ENCODE measurements around the gene C11orf91. TPM values are rescaled to one million over a fixed set of nuclear protein-coding genes. Genes with fewer than 3 reads are reported as not detected.

C11orf91 gene
- total and polyA plus RNA-seq, 2 of the 8 experiments (the other 6 are each of a cell fraction or from before 2014, with no cell fraction given) = not detected

GRCh38 chr11:33703788-33704187 is 3.2 kb upstream of the C11orf91 start:
- H3K4me3 ChIP-seq (ENCODE audit: extremely low read depth in 1 of 4, insufficient read depth in 2 of 4, low read depth in 3 of 4, low read length in 4 of 4) = no peak overlapping the region
- no peaks in the 10 kb centered on the region for H4K20me1 ChIP-seq (replicated peaks in 1 of 2; ENCODE audit: control insufficient read depth in 1 of 2, insufficient read depth in 2 of 2, low read length in 2 of 2)
- H3K4ac ChIP-seq (replicated peaks; ENCODE audit: insufficient read length, low read depth, low read length) = no peak overlapping the region
- no peak for FAIRE-seq
- H3K9ac ChIP-seq (replicated peaks in 1 of 4; ENCODE audit: extremely low read depth in 1 of 4, low read depth in 3 of 4, low read length in 3 of 4) = no peak overlapping the region
- no peaks in the 10 kb centered on the region for H3K79me2 ChIP-seq (ENCODE audit: control insufficient read depth in 1 of 2, insufficient read depth in 2 of 2, low read length in 2 of 2)
- no peak overlapping the region for H4K8ac ChIP-seq (ENCODE audit: extremely low read depth, insufficient read depth, low read length)
- H2BK5ac ChIP-seq (ENCODE audit: low read depth, low read length) = no peak overlapping the region
- WGBS, 2 experiments (ENCODE audit: extremely low coverage in 1 of 2, insufficient coverage in 1 of 2, insufficient read length in 1 of 2, insufficient replicate concordance in 2 of 2, low coverage in 1 of 2, low lambda C conversion rate in 2 of 2, missing lambda C conversion rate in 1 of 2) = 83% methylated on average over 4 of the region's 4 CpGs; no CpG with 5 or more reads in 1 of the 2 experiments
- H3K18ac ChIP-seq (ENCODE audit: extremely low read depth, low read length) = no peak overlapping the region
- H4K91ac ChIP-seq (replicated peaks; ENCODE audit: insufficient read length, low read length) = no peak overlapping the region
- H3K79me1 ChIP-seq (ENCODE audit: low read depth, low read length) = no peaks in the 10 kb centered on the region
- H3K4me1 ChIP-seq (replicated peaks in 1 of 4; ENCODE audit: control insufficient read depth in 3 of 4, insufficient read depth in 4 of 4, low read length in 3 of 4) = peaks cover 0 to 7% (median 4%) of the 10 kb centered on the region in 4 experiments; a peak in 6 of 7 replicates
- no peak overlapping the region for H2AK5ac ChIP-seq (ENCODE audit: low read depth, low read length)
- peaks cover 0 to 2% (median 0%) of the 10 kb centered on the region in 4 experiments; a peak in 2 of 8 replicates for H3K36me3 ChIP-seq (ENCODE audit: control insufficient read depth in 2 of 4, insufficient read depth in 4 of 4, low read length in 3 of 4)
- H3K56ac ChIP-seq (replicated peaks; ENCODE audit: insufficient read length, low read depth, low read length) = no peak overlapping the region
- H2BK15ac ChIP-seq (ENCODE audit: low read length) = no peak overlapping the region
- H3K4me2 ChIP-seq (ENCODE audit: insufficient read depth in 1 of 2, low read depth in 2 of 2, low read length in 2 of 2) = no peak overlapping the region
- H2BK12ac ChIP-seq (ENCODE audit: low read depth, low read length) = no peak overlapping the region
- DNase-seq (ENCODE audit: low read depth in 1 of 2, low spot score in 2 of 2) = no peak
- no peak overlapping the region for H4K5ac ChIP-seq (ENCODE audit: insufficient read length, low read depth, low read length)
- H3K27ac ChIP-seq (ENCODE audit: low read depth, low read length) = no peak overlapping the region
- ChIA-PET POLR2A (ENCODE audit: partially characterized antibody) (interaction anchor here (0.6 to 1.2 kb wide), 2 partner anchors 20 to 553 kb away, joined by 3 to 4 read pairs; no protein-coding TSS in a partner anchor), CTCF (ENCODE audit: partially characterized antibody) (interaction anchor here (0.7 to 1.9 kb wide), 2 partner anchors 13 to 277 kb away, joined by 3 to 12 read pairs; no protein-coding TSS in a partner anchor)
- H2AFZ ChIP-seq (ENCODE audit: low read length) = no peak overlapping the region
- peaks cover 7% of the 10 kb centered on the region; the same call in 1 of the 2 replicates for H3K23me2 ChIP-seq (ENCODE audit: low read depth, low read length)
- no peak overlapping the region for H3K23ac ChIP-seq (ENCODE audit: insufficient read length)
- no peak overlapping the region for H2BK120ac ChIP-seq (replicated peaks; ENCODE audit: low read depth, low read length)
- H3K27me3 ChIP-seq (replicated peaks in 1 of 4; ENCODE audit: control insufficient read depth in 3 of 4, extremely low read depth in 1 of 4, insufficient read depth in 3 of 4, low read length in 3 of 4) = peaks cover 0 to 9% (median 3%) of the 10 kb centered on the region in 4 experiments; a peak in 4 of 7 replicates
- no peak overlapping the region for H2BK20ac ChIP-seq (ENCODE audit: low read length)
- H3K14ac ChIP-seq (ENCODE audit: insufficient read length) = no peak overlapping the region
- no peaks in the 10 kb centered on the region for H3K9me3 ChIP-seq (ENCODE audit: insufficient read depth in 2 of 2, low read depth in 1 of 2, low read length in 1 of 2)
- TF ChIP-seq SAP30 (IDR thresholded peaks at IDR 0.05; ENCODE audit: insufficient read depth, insufficient replicate concordance, low read length) (no peak), SP1 (IDR thresholded peaks at IDR 0.05; ENCODE audit: low read depth, low read length) (no peak), RAD21 (IDR thresholded peaks at IDR 0.05 in 1 of 2, conservative IDR thresholded peaks at IDR 0.05 in 1 of 2; ENCODE audit: low read depth in 2 of 2, low read length in 2 of 2) (no peak), RBBP5 (IDR thresholded peaks at IDR 0.05; ENCODE audit: borderline replicate concordance, low read depth, low read length) (no peak), MAFK (IDR thresholded peaks at IDR 0.05; ENCODE audit: low read depth, low read length) (no peak), SUZ12 (IDR thresholded peaks at IDR 0.05; ENCODE audit: low read length) (no peak), CTCF (IDR thresholded peaks at IDR 0.05; ENCODE audit: control extremely low read depth in 1 of 3, insufficient read depth in 1 of 3, low read depth in 1 of 3, low read length in 3 of 3) (no peak), NANOG (IDR thresholded peaks at IDR 0.05; ENCODE audit: insufficient read depth, low read depth, low read length, poor library complexity, severe bottlenecking) (no peak), BACH1 (IDR thresholded peaks at IDR 0.05; ENCODE audit: low read length) (no peak), KDM5A (IDR thresholded peaks at IDR 0.05; ENCODE audit: low read length) (no peak)

All from H1 (cell line).